SK-N-MC (cell line): ENCODE results near the gene SCAANT1.

Experiments
- DNase-seq: peaks from one replicate; pipeline ENCODE4 v3.0.0-alpha.2; 2011; ENCODE audit warnings: low read depth, low spot score
- H3K27ac ChIP-seq: fragments of 200-600 bp; sonication (generic); 2 replicates; pipeline ENCODE4 v1.5.1; 2016; ENCODE audit warnings: mixed run types
- H3K36me3 ChIP-seq: fragments of 200-600 bp; sonication (generic); 2 replicates; pipeline ENCODE4 v1.6.1; 2017; ENCODE audit warnings: antibody characterized with exemption, low read length, mixed read lengths; ENCODE audit not compliant: insufficient read depth
- H3K4me3 ChIP-seq: fragments of 200-600 bp; sonication (generic); 2 replicates; pipeline ENCODE4 v1.5.1; 2016
- H3K9ac ChIP-seq: fragments of 200-600 bp; sonication (generic); 2 replicates; pipeline ENCODE4 v1.8.0; 2017; ENCODE audit warnings: mixed run types, mixed read lengths; ENCODE audit not compliant: insufficient read length
- H3K9me3 ChIP-seq: fragments of 200-600 bp; sonication (generic); 2 replicates; pipeline ENCODE4 v1.6.1; 2017; ENCODE audit warnings: low read depth, mild to moderate bottlenecking, antibody characterized with exemption, low read length, moderate library complexity, mixed read lengths
- EZH2 ChIP-seq: fragments of 200-600 bp; sonication (generic); IDR thresholded peaks from one replicate; pipeline ENCODE4 v1.6.1; 2017; ENCODE audit warnings: antibody characterized with exemption
- FOXP2 ChIP-seq: optimal IDR thresholded peaks from 2 replicates; pipeline ENCODE3; 2011; ENCODE audit warnings: mild to moderate bottlenecking, moderate library complexity; ENCODE audit not compliant: insufficient read depth; ENCODE audit errors: extremely low read length, control extremely low read depth
- POLR2AphosphoS5 ChIP-seq: IDR thresholded peaks from 2 replicates; pipeline ENCODE4 v1.6.1; 2012; ENCODE audit warnings: mild to moderate bottlenecking, low read depth, low read length, borderline replicate concordance

The SCAANT1 gene

GRCh38 chr3:63911873-63912767 lies at the start of gene SCAANT1:
TSS of gene SCAANT1 (minus strand) at chr3:63912383.
- peaks cover 4% of the 10 kb centered on the region; the same call in 1 of the 2 replicates for H3K36me3 ChIP-seq
- H3K9ac ChIP-seq: peak within 1 kb of the TSS; percentile 63
- peak; percentile 5 for DNase-seq
- H3K9me3 ChIP-seq: no peaks in the 10 kb centered on the region
- peak within 1 kb of the TSS; percentile 76 for H3K4me3 ChIP-seq
- TF ChIP-seq EZH2 (no peak), FOXP2 (no peak), POLR2AphosphoS5 (peak; percentile 18; the same call in 1 of the 2 replicates)
- no peak within 1 kb of the TSS for H3K27ac ChIP-seq

GRCh38 chr3:63961891-63962290 lies 49.7 kb upstream of the SCAANT1 start:
- H3K27ac ChIP-seq: no peak overlapping the region
- H3K36me3 ChIP-seq: no peaks in the 10 kb centered on the region
- no peak for TF ChIP-seq FOXP2
- no peak for TF ChIP-seq POLR2AphosphoS5
- no peak for TF ChIP-seq EZH2
- H3K4me3 ChIP-seq: no peak overlapping the region
- no peak for DNase-seq
- no peak overlapping the region for H3K9ac ChIP-seq
- no peaks in the 10 kb centered on the region for H3K9me3 ChIP-seq

GRCh38 chr3:63960048-63960711 lies 48.0 kb upstream of the SCAANT1 start:
- H3K9me3 ChIP-seq: no peaks in the 10 kb centered on the region
- no peak for TF ChIP-seq FOXP2
- TF ChIP-seq POLR2AphosphoS5: no peak
- TF ChIP-seq EZH2: no peak
- DNase-seq: no peak
- no peak overlapping the region for H3K9ac ChIP-seq
- no peaks in the 10 kb centered on the region for H3K36me3 ChIP-seq
- H3K27ac ChIP-seq: peak overlapping the region; percentile 19; the same call in 1 of the 2 replicates
- H3K4me3 ChIP-seq: 0 out of 2 replicates have a peak overlapping the region, but pooled peaks have one; percentile 15

GRCh38 chr3:63959146-63959545 lies 47.0 kb upstream of the SCAANT1 start:
- no peak for DNase-seq
- no peaks in the 10 kb centered on the region for H3K36me3 ChIP-seq
- TF ChIP-seq FOXP2 (no peak), POLR2AphosphoS5 (no peak), EZH2 (no peak)
- no peak overlapping the region for H3K27ac ChIP-seq
- H3K4me3 ChIP-seq: no peak overlapping the region
- no peaks in the 10 kb centered on the region for H3K9me3 ChIP-seq
- no peak overlapping the region for H3K9ac ChIP-seq

GRCh38 chr3:63955830-63956545 lies 43.8 kb upstream of the SCAANT1 start:
- TF ChIP-seq FOXP2 (no peak), POLR2AphosphoS5 (no peak), EZH2 (no peak)
- H3K9ac ChIP-seq: no peak overlapping the region
- no peak overlapping the region for H3K27ac ChIP-seq
- H3K9me3 ChIP-seq: no peaks in the 10 kb centered on the region
- H3K4me3 ChIP-seq: no peak overlapping the region
- no peak for DNase-seq
- H3K36me3 ChIP-seq: no peaks in the 10 kb centered on the region

- Histone ChIP-seq H3K9ac (no peak overlapping the region), H3K27ac (no peak overlapping the region), H3K4me3 (no peak overlapping the region), H3K36me3 (no peaks in the 10 kb centered on the region), H3K9me3 (no peaks in the 10 kb centered on the region)
- TF ChIP-seq POLR2AphosphoS5 (no peak), FOXP2 (no peak), EZH2 (no peak)
- no peak for DNase-seq
Measured at GRCh38 chr3:63955036-63955650, 43.0 kb upstream of the SCAANT1 start.

- Histone ChIP-seq H3K9ac (no peak overlapping the region), H3K36me3 (no peaks in the 10 kb centered on the region), H3K9me3 (no peaks in the 10 kb centered on the region), H3K27ac (no peak overlapping the region), H3K4me3 (no peak overlapping the region)
- TF ChIP-seq EZH2 (no peak), FOXP2 (no peak), POLR2AphosphoS5 (no peak)
- no peak for DNase-seq
Measured at GRCh38 chr3:63954182-63954581, 42.0 kb upstream of the SCAANT1 start.

GRCh38 chr3:63952248-63952594 lies 40.0 kb upstream of the SCAANT1 start:
- no peak for DNase-seq
- H3K4me3 ChIP-seq: peak overlapping the region; percentile 48
- TF ChIP-seq FOXP2 (no peak), POLR2AphosphoS5 (no peak)

More at GRCh38 chr3:63952248-63952594, 40.0 kb upstream of the SCAANT1 start:
- no peaks in the 10 kb centered on the region for H3K36me3 ChIP-seq
- H3K9ac ChIP-seq: no peak overlapping the region
- peak overlapping the region; percentile 82 for H3K27ac ChIP-seq
- H3K9me3 ChIP-seq: no peaks in the 10 kb centered on the region
